COLO668 (cell line): ENCODE measurements around the gene ANO2.

Experiments
- DNase-seq: peaks from one replicate; lab custom pipeline; 2025; ENCODE audit not compliant: unreplicated experiment; lab: John Stamatoyannopoulos, UW

Gene ANO2

DNA sequence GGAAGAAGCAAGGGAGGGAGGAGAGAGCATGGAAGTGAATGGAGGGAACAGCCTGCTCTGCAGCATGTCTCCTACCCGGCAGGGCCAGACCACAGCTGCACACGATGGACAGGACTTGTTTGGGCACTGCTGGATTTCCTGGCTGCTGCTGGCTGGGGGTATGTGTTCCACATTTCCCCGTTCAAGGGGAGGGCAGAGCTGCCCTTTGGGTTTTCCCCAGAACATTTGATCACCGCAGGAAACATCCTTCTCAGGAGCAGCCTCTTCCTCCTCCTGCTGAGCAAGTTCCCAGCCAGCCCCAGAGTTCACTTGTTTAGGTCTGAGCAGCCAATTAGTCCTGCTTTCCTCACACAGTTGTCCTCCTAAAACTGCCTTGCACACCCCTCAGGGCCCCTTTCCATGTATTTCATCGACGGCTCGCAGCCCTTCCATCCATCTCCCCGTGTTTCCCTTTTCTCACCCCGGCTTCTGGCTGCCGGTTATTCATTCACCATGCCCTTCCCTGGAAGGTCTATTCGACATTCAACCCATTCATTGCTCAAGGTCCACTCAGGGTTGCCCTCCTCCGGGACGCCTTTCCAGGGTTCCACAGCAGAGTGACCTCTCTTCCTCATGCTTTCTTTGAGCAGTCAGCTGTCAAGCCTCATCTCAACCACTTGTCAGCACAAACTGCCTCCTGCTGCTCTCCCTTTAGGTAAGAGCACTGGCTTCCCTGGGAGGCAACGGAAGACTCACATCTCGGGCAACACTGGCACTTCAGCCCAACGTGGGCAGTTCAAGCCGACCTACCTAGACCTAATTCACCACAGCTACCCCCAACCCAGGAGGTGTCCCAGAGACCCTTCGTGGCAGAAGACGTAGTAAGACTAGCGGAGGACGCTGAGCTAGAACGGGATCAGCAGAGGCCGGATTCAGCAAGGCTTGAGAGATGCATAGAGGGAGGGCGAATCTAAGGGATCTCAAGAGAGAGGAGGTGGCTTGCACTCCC lies 20.1 kb upstream of the ANO2 start:
- no peak for DNase-seq

DNA sequence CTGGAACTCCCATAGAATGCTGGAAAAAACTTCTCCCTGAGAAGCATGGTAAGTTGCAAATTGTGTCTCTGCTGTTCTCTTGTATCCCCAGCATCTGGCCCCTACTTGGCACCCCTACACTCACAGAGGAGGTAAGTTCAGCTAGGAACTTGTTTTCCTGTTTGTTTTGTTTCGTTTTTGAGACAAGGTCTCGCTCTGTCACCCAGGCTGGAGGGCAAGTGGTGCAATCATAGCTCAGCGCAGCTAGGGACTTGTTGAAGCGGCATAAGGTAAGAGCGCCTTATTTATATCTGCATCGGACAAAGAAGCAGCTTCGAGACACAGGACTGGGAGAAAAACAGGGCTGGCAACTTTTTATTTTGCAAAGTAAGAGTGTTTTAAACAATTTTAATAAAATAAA lies 18.5 kb upstream of the ANO2 start:
- DNase-seq, result no peak

DNA sequence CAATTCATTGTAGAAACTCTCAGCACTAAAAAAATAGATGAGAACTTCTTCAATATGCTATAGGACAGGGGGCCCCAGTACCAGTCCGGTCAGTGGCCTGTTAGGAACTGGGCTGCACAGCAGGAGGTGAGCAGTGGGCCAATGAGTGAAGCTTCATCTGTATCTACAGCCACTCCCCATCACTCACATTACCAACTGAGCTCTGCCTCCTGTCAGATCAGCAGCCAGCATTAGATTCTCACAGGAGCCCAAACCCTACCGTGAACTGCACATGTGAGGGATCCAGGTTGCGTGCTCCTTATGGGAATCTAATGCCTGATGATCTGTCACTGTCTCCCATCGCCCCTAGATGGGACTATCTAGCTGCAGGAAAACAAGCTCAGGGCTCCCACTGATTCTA lies 15.7 kb upstream of the ANO2 start:
- DNase-seq, result no peak

DNA sequence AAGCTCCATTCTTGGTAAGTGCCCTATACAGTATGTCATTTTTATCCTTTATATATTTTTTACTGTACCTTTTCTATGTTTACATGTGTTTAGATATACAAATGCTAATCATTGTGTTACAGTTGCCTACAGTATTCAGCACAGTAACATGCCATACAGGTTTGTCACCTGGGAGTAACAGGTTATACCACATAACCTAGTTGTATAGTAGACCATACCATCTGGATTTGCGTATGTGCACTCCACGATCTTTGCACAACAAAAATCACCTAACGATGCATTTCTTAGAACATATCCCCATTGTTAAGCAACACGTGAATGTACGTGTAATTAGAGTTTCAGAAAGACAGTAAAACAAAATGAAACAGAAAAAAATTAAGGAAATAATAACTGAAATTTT lies 11.9 kb upstream of the ANO2 start:
- no peak for DNase-seq

DNA sequence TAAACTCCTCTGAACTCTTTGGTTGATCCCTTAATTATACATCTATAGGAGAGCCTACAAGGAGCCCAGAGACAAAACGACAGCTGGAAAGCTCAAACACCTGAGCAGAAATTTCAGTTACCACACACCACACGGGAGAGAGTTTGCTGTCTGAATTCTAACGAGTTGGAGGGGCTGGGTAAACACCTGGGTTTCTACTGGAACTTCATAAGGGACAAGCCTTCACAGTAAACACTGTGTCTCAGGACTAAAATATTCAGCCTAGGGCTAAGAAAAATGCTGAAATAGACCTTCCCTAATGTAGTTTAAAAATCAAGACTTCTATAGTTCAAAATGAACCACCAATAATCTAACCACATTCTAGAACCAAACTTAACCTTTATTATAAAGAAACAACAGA lies 9.6 kb upstream of the ANO2 start:
- DNase-seq, result no peak

DNA sequence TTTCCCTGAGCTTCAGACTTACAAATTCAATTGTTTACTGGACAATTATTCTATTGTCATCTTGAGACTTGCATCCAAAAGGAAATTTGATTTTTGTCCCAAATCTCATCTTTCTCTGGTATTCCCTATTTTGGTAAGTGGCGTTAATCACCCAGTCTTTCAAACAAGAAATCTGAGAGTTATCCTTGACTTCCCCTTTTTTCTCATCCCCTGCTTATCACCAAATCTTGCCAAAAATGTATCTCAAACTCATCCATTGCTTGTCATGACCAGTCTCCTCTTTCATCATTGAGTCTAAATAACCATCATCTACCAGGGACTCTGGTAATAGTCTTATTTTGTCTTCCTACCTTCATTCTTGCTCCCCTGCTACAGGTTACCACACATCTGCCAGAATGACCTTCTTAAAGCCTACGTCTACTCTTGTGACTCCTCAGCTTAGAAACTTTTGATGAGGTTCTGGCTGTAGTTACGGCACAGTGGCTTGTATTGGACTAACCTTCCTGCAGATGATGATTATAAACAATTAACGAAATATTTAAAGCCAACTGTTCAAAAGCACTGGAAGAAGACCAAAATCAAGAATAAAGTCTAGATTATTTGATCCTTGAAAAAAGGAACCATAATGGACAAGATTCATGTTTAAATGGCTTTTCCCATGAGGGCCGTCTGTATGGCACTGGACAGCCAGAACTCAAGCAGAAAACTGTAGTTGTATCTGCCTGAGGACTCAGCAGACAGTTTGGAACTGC lies 9.0 kb upstream of the ANO2 start:
- DNase-seq, result no peak

DNA sequence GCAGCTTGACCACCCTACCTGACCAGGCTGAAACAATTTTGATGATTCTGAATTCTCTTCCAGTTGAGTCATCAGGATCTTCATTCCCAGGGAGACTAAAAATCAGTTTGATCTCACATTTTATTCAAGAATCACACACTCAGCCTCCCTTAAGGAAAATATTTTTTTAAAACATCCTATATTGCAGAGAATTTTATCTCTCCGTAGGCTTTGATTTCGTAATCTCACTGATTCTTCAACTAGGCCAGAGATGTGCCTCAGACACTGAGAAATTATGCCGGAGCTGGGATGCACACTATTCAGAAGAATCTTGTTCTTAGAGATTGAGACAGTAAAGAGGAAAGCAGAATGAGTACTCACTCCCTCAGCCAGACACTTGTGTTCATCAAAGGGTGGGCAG lies 7.0 kb upstream of the ANO2 start:
- DNase-seq, result no peak

DNA sequence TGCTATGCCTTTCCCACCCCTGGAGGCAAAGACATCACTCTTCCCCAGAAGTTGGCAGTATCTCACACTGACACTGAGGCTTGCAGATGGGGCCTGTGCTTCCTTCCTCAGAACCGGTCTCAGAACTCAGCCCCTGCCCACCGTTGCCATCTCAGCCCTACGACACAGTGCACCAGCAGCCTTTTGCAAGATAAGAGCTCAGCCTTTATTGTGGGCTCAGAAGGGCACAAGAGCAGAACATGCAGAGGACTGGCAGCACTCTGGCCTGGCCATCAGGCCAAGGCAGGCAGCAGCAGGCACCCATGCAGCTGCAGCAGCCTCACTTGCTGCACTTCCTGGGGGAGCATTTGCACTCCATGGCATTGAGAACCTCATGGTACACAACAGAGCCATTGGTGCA lies 3.6 kb upstream of the ANO2 start:
- DNase-seq, result no peak

- DNase-seq, result no peak
These were observed 1.9 kb upstream of the ANO2 start for GRCh38 chr12:5947006-5947405.

GRCh38 chr12:5946388-5946787 lies 1.3 kb upstream of the ANO2 start:
- DNase-seq, result no peak

- DNase-seq, result no peak
These were observed 380 bp downstream of the ANO2 start for GRCh38 chr12:5944688-5945070.

DNA sequence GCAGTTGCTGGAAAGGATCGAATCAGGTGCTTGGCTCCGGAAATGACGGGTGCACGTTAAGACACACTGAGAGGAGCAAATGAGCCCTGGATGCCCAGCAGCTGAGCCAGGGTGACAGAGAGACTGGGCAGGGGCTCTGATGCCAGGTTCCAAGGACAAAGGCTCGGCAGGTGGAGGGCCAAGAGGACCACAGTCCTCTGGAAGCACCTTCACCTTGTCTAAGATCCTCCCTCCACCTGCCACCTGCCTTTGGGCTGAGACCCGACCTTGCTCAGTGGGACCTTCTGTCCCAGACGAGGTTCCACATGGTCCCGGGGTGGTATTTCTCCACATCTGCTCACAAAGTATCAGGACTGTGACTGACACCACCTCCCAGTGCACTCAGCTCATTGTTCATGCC lies 1.0 kb downstream of the ANO2 start:
- no peak for DNase-seq

- no peak for DNase-seq
These were observed 3.2 kb downstream of the ANO2 start for GRCh38 chr12:5941907-5942306.

GRCh38 chr12:5927732-5928516 lies 17.1 kb downstream of the ANO2 start:
- no peak for DNase-seq

GRCh38 chr12:5925646-5926045 lies 19.4 kb downstream of the ANO2 start:
- no peak for DNase-seq

GRCh38 chr12:5924342-5924741 lies 20.7 kb downstream of the ANO2 start:
- no peak for DNase-seq

DNA sequence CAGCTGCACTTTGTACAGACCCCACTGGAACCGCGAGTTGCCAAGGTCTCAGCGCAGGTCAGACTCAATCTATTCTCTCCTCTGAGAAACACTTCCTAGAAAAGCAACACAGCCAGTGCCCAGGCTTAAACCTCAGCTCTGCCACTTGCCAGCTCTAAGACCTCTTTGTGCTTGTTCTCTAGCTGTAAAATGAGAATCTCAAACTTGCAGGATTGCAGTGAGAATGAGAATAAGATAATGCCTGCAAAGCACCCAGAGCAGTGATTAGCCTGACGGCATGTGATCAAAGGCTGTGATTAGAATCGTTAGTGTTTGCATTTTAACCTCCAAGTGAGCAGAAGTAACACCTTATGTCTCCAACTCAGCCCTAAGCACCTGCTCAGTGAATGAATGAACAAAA lies 21.3 kb downstream of the ANO2 start:
- no peak for DNase-seq

GRCh38 chr12:5923043-5923605 lies 21.9 kb downstream of the ANO2 start:
- no peak for DNase-seq

GRCh38 chr12:5921966-5922899 lies 22.8 kb downstream of the ANO2 start:
- no peak for DNase-seq
